Measurements from ENCODE around the gene ACTA2.

The ACTA2 gene

DNA sequence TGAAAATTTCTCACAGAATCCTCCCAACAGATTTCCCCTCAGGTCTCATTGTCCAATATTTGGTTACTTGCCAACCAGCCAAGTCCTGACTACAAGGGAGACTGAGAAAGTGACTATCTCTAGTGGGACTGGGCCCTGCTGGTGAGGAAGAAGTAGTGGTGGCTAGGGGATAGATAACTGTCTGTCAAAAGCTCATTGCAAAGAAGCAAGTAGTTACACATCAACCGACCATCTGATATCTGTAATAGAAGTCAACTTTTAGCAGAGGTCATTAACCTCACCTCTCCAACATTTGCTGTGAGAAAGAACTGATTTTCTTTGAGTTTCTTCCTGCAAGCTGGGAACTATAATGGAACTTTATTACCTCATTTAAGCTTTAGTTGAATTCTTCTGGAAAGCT, 57.3 kb downstream of the ACTA2 start:
- H3K4me3 ChIP-seq (ENCODE audit: low read depth, low read length), result no peak overlapping the region
- POLR2A ChIA-PET, result no interaction called here
- TF ChIP-seq, protein P1, sequence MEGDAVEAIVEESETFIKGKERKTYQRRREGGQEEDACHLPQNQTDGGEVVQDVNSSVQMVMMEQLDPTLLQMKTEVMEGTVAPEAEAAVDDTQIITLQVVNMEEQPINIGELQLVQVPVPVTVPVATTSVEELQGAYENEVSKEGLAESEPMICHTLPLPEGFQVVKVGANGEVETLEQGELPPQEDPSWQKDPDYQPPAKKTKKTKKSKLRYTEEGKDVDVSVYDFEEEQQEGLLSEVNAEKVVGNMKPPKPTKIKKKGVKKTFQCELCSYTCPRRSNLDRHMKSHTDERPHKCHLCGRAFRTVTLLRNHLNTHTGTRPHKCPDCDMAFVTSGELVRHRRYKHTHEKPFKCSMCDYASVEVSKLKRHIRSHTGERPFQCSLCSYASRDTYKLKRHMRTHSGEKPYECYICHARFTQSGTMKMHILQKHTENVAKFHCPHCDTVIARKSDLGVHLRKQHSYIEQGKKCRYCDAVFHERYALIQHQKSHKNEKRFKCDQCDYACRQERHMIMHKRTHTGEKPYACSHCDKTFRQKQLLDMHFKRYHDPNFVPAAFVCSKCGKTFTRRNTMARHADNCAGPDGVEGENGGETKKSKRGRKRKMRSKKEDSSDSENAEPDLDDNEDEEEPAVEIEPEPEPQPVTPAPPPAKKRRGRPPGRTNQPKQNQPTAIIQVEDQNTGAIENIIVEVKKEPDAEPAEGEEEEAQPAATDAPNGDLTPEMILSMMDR (IDR thresholded peaks at IDR 0.05; ENCODE audit: insufficient read depth, low read length, missing control alignments), result no peak
- no peak for DNase-seq (ENCODE audit: low read depth, low spot score)
- CTCF ChIA-PET, result interaction anchor here (0.6 to 5.2 kb wide), 5 partner anchors 23 to 92 kb away, joined by 3 to 35 read pairs (median 4); no protein-coding TSS in a partner anchor

DNA sequence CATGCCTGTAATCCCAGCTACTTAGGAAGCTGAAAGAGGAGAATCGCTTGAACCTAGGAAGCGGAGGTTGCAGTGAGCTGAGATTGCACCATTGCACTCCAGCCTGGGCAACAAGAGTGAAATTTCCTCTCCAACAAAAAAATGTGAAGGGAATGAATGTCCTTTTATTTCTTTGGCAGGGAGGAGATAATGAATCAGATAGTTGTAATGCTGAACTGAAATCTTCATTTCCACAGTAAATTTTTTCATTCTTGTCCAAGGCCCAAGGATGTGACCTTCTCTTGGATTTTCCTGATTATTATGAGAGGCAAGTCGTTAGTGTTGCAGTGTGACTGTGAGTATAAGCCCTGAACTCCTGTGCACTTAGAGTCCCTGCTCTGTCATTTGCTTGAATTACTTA, 59.0 kb downstream of the ACTA2 start:
- CTCF ChIA-PET, result interaction anchor here (5.2 kb wide), 1 partner anchor 40 kb away, joined by 35 read pairs; no protein-coding TSS in a partner anchor
- DNase-seq (ENCODE audit: low read depth, low spot score), result no peak
- TF ChIP-seq, protein P1 (IDR thresholded peaks at IDR 0.05; ENCODE audit: insufficient read depth, low read length, missing control alignments), result no peak
- H3K4me3 ChIP-seq (ENCODE audit: low read depth, low read length), result no peak overlapping the region
- POLR2A ChIA-PET, result no interaction called here

DNA sequence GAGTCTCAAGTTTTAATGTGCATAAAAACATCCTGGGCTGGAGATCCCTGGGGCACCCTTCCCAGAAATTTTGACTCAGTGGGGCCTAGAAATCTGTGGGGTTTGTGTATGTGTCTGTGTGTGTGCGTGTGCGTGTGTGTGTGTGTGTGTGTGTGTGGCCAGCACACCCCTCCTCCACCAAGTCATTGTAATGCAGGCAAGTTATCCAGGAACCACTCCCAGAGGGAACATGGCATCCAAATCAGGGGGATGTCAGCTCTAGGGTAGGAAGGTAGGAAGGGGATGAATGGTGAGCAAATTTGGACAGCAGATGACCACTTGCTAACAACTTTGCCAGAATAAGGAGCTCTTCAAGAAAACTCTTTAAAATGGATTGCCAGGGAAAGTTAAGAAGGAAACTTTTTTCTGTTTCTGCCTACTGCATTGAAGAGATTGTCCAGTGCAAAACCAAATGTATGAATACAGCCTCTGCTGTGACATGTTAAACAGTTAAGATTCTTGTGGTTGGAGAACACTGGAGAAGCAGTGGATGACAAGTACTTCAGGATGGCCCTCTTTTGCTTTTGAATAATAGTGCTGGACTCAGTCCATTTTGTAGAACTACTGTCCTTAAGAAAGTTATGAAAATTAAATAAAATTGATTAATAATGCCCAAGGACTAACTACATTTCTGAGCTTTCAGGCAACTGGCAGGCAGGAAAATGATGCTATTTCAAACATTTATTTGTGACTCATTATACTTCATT, 60.2 kb downstream of the ACTA2 start:
- H3K4me3 ChIP-seq (ENCODE audit: low read depth, low read length), result no peak overlapping the region
- TF ChIP-seq, protein P1 (IDR thresholded peaks at IDR 0.05; ENCODE audit: insufficient read depth, low read length, missing control alignments), result no peak
- DNase-seq (ENCODE audit: low read depth, low spot score), result no peak
- POLR2A ChIA-PET, result interaction anchor here (1.0 kb wide), 1 partner anchor 10 kb away, joined by 3 read pairs; no protein-coding TSS in a partner anchor
- CTCF ChIA-PET, result interaction anchor here (0.8 to 5.2 kb wide), 6 partner anchors 8 to 204 kb away, joined by 3 to 35 read pairs (median 4); no protein-coding TSS in a partner anchor

DNA sequence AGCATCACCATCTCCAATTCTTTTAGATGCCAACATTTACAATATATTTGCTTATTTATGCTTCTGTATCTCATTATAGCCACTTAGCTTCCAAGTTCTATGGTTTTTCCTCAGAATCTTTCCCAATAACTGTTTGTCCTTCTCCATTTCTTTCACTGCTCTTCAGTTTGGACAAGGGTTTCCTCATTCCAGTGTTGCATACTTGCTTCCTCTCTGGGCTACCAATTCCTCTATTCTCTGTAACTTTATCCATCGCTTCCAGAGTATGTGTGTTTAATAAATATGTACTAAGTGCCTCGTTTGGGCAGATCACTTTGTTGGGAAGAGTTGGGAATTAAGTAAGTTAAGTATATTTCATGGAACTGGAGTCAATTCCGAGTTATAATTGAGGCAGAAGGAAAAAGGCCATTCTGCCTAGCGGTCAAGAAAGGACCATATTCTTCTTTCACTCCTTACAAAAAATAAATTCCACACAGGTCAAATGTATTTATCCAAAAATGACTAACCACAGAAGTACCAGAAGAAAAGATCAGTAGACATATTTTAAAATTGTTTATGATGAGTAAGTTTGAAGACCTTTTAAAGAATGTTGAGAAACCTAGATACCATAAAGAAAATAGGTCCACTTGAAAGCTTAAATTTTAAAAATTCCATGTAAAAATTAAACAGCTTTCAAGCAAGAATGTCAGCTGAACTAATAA, 61.7 kb downstream of the ACTA2 start:
- ChIA-PET CTCF (interaction anchor here (1.0 to 2.1 kb wide), 3 partner anchors 10 to 55 kb away, joined by 3 to 13 read pairs (median 5); no protein-coding TSS in a partner anchor), POLR2A (no interaction called here)
- H3K4me3 ChIP-seq (ENCODE audit: low read depth, low read length), result no peak overlapping the region
- TF ChIP-seq, protein P1 (IDR thresholded peaks at IDR 0.05; ENCODE audit: insufficient read depth, low read length, missing control alignments), result no peak
- no peak for DNase-seq (ENCODE audit: low read depth, low spot score)

DNA sequence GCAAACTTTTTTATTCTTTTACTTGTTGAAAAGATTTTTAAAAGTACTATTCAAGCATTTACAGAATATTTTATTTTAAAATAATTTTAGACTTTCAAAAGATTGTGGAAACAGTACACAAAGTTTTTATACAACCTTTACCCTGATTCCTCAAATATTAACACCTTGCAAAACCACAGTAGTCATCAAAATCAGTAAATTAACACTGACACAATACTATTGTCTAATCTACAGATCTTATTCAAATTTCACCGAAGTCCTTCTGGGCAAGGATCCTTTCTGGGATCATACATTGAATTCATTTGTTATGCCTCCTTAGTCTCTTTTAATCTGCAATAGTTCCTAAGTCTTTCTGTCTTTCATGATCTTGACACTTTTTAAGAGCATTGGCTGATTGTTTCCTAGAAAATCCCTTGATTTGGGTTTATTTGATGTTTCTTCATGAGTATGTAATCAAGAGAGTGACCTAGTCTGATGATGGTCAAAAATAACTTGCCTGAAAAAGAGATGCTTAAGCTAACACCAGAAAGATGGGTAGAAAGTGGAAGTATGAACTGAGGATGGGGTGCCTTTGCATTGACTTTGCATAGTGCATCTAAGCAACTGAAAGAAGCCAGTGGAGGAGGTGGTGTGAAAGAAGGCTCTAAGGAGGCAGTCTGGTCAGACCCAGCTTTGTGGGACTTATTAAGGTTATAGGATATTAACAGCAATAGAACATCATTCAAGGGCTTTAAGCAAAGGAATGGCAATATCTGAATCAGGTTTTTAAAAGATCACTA, 62.8 kb downstream of the ACTA2 start:
- TF ChIP-seq, protein P1 (IDR thresholded peaks at IDR 0.05; ENCODE audit: insufficient read depth, low read length, missing control alignments), result no peak

More for the DNA sequence above, 62.8 kb downstream of the ACTA2 start:
- no peak overlapping the region for H3K4me3 ChIP-seq (ENCODE audit: low read depth, low read length)
- DNase-seq (ENCODE audit: low read depth, low spot score), result no peak
- CTCF ChIA-PET, result interaction anchor here (1.4 to 5.5 kb wide), 3 partner anchors 7 to 53 kb away, joined by 3 to 20 read pairs (median 3); no protein-coding TSS in a partner anchor
- POLR2A ChIA-PET, result no interaction called here
